GM21367 (cell line): ENCODE data around the gene PRKG1.

Experiments used
- ATAC-seq: cut with Tn5 transposase; IDR thresholded peaks from one replicate; pipeline ENCODE4 v1.9.1; 2021; ENCODE audit not compliant: unreplicated experiment

The PRKG1 gene

DNA sequence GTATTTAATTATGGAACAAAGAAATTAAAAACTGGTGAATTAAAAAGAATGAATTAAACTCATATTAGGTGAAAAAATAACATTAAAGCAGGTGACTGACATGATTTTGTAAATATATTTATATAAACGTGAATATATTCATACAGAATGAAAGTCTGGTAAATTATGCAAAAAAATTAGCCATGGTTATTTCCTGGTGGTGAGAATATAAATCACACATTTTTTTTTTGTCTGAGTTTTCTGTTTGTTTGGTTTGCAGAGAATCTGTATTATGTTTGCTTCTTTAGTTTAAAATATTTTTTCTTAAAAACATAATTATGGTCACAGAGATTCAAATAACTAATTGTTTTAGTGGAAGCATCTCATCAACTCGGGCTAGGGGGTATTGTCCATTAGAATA is 698.1 kb downstream of the PRKG1 start:
- ATAC-seq, result no peak

- ATAC-seq, result no peak
Observed at GRCh38 chr10:51773681-51774080, 699.4 kb downstream of the PRKG1 start.

- ATAC-seq, result no peak
Observed at GRCh38 chr10:51783941-51784340, 709.7 kb downstream of the PRKG1 start.

GRCh38 chr10:51786016-51786683 is 711.9 kb downstream of the PRKG1 start:
- no peak for ATAC-seq

DNA sequence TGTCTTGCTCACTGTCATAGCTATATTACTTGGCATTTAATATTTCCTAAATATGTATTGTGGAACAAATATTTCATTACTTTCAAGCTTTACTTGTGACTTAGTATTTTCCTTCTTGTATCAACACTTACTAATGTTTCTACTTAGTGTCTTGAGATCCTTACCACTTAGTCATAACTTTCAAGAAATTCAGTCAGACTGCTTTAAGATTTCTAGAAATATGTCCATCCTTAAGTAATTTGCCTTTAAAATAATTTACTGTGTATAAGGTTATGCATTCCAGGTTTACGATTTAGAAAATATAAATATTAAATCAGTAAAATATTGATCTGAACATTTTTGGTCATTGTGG is 712.4 kb downstream of the PRKG1 start:
- ATAC-seq, result no peak

DNA sequence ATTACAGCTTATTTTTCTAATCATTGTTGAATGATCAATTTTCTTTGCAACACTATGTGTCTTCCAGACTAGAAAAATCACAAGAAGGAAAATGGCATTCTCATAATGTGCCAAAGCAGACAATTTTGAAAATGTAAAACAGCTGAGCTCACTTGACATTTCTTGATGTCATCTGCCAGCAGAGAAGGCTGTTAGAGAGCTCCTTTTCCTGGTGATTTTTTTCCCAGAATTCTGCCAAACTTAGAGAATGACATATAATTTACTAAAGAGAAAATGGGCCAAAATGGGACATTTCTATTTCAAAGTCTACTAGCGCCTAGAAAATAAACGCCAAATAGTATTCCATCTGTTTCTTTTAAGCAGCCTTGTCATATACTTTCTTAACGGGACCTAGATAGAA is 714.0 kb downstream of the PRKG1 start:
- no peak for ATAC-seq

- ATAC-seq, result no peak
Observed at GRCh38 chr10:51789118-51789517, 714.8 kb downstream of the PRKG1 start.

- no peak for ATAC-seq
Observed at GRCh38 chr10:51789903-51790302, 715.6 kb downstream of the PRKG1 start.

GRCh38 chr10:51792678-51793077 is 718.4 kb downstream of the PRKG1 start:
- no peak for ATAC-seq

DNA sequence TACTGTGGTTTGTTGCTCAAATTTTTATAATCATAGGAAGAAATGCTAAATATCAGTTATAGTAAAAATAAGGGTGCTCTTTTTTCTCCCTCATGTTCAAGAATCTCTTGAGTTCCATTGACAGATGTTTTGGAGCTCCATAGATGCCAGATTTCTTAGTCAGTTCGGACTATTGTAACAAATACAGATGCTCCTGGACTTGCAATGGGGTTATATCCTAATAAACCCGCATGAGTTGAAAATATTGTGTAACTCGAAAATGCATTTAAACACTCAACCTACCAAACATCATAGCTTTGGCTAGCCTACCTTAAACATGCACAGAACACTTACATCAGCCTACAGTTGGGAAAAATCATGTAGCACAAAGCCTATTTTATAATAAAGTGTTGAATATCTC is 725.8 kb downstream of the PRKG1 start:
- no peak for ATAC-seq

- no peak for ATAC-seq
Observed at GRCh38 chr10:51800725-51801424, 726.6 kb downstream of the PRKG1 start.

GRCh38 chr10:51802030-51802429 is 727.7 kb downstream of the PRKG1 start:
- ATAC-seq, result no peak

GRCh38 chr10:51804866-51805265 is 730.6 kb downstream of the PRKG1 start:
- no peak for ATAC-seq

DNA sequence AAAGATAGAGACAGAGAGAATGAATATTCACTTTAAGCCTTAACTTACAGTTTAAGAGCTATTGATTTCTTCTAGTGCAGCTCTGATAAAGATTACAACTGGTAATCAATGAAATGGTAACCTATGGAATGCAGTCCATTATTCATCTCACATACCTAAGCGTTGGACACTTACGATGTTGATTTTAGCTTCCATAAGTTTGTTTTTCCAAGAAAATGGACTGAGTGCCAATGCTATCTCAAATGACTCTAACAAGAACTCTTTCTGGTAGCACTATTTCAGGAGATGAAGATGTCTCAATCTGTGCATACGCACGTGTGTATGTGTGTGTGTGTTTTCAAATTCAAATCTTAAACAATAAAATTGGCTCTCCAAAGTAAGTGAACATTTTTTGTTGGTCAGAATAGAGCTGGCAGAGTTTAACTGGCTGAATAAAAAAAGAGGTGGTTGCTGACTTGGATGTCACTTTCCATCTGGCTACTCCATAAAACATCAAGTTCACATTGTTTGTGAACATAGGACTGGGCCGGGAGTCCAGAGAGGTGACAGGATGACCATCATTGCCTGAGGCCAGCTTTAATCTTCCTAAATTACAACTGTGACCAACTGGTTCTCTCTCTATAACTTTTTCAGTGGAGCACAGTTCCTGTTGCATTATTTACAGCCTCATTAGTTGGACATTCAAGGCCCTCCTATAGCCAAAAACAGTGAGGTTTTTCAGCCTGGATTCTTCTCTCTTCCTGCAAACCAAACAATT is 732.0 kb downstream of the PRKG1 start:
- no peak for ATAC-seq

- ATAC-seq, result no peak
Observed at GRCh38 chr10:51808187-51808586, 733.9 kb downstream of the PRKG1 start.

GRCh38 chr10:51815723-51816122 is 741.4 kb downstream of the PRKG1 start:
- ATAC-seq, result no peak

DNA sequence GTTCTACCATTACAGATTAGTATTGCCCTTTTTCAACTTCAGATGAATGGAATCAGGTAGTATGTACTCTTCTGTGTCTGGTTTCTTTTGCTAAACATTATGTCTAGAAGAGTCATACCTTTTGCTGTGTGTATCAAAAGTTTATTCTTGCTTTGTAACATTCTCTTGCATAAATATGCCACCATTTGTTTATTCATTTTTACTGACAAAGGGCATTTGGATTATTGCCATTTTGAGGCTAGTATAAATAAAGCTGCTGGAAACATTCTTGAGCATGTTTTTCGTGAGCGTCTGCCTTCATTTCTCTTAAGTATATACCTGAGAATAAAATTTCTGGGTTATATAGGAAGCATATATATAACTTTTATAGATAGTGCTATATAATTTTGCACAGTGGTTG is 746.8 kb downstream of the PRKG1 start:
- ATAC-seq, result no peak

DNA sequence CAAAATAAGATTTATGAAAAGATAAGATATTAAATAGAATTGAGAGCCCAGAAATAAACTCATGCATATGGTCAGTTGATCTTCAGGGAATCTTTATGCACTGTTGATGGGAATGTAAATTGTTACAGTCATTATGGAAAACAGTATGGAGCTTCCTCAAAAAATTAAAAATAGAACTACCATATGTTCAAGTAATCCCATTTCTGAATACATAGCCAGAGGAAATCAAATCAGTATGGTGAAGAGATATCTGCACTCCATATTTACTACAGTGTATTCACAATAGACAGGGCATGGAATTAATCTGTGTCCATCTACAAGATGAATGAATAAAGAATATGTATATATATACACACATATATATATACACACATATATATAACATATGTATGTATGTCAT is 747.5 kb downstream of the PRKG1 start:
- no peak for ATAC-seq

- ATAC-seq, result no peak
Observed at GRCh38 chr10:51832652-51833383, 758.5 kb downstream of the PRKG1 start.

DNA sequence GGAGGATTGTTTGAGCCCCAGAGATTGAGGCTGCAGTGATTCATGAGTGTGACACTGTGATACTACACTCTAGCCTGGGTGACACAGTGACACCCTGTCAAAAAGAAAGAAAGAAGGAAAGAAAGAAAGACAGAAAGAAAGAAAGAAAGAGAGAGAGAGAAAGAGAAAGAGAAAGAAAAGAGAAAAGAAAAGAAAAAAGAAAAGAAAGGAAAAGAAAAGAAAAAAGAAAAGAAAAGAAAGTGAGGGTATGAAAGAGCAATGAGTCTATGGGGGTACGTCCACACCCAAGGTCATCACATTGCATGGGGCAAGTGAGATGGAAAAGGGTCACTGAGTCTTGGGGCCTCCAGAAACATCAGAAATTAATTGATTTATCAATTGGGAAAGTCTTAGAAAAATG is 760.3 kb downstream of the PRKG1 start:
- ATAC-seq, result no peak

GRCh38 chr10:51838471-51838870 is 764.2 kb downstream of the PRKG1 start:
- ATAC-seq, result no peak

DNA sequence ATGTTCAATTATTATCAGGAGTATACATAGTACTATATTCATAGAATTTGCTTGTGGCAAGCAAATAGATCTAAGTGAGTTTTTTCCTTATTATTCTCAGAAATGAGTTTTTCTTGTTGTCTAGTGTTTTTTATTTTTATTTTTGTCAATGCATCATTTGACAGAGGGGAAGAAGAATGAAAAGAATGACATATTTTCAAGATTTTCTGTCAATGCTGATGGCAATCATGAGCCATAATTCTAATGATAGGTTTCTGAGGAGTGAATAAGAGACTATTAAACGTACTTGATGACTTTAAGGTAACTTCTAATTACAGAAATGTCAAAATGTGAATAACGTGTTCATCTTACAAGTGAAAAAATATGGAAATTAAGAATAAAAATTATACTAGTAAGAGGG is 769.7 kb downstream of the PRKG1 start:
- no peak for ATAC-seq
